Stimulated activated memory B cell treated with anti-CD40 and anti-IgM and Interleukin-4, amounts not matched to agents 10 μg/mL and 1 μg/mL and 100 μg/mL, for 72 hours (primary cell): ENCODE data around the gene TMEM63B.

Source experiments
- ATAC-seq: fragments of 150-1000 bp; cut with Tn5 transposase; 2 replicates; pipeline ENCODE4 v1.10.0; 2021
- H3K27ac Mint-ChIP-seq: one replicate; pipeline ENCODE4 v1.8.0; 2022; ENCODE audit warnings: mild to moderate bottlenecking, mixed read lengths
- H3K27me3 Mint-ChIP-seq: one replicate; pipeline ENCODE4 v1.8.0; 2022; ENCODE audit warnings: mixed read lengths
- H3K36me3 Mint-ChIP-seq: one replicate; pipeline ENCODE4 v1.8.0; 2022; ENCODE audit warnings: mixed read lengths
- H3K4me1 Mint-ChIP-seq: one replicate; pipeline ENCODE4 v1.8.0; 2022; ENCODE audit warnings: mixed read lengths
- H3K4me3 Mint-ChIP-seq: one replicate; pipeline ENCODE4 v1.8.0; 2022; ENCODE audit warnings: mild to moderate bottlenecking, moderate library complexity, mixed read lengths
- H3K9me3 Mint-ChIP-seq: one replicate; pipeline ENCODE4 v1.8.0; 2022; ENCODE audit warnings: mixed read lengths

The TMEM63B gene

DNA sequence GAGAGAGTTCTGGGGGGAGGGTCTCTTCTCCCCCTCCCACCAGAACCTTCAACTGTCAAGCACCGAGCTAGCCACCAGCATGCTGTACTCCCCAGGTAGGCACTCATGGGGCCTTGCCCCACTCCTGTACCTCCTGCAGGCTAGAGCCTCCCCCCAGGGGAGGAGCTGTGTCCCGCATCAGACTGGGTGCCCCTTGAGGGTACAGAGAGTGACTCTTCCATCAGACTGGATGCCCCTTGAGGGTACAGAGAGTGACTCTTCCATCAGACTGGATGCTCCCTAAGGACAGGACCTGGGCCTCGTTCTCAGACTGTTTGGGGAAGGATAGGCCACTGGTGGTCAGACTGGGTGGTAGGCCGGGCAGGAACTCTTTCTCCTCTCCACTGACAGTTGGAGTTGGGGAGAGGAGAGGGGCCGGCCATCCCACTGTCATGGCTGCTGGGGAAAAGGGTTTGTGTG, 31.4 kb downstream of the TMEM63B start, which contains the start of gene CAPN11:
TSS of gene CAPN11 (plus strand) at position 51 of the 459 bp plus-strand sequence. CDS start at position 80, 29 bp downstream.
- H3K9me3 Mint-ChIP-seq: no peaks in the 10 kb centered on the region
- H3K36me3 Mint-ChIP-seq: no peaks in the 10 kb centered on the region
- no peak for ATAC-seq
- no peak within 1 kb of the TSS for H3K27ac Mint-ChIP-seq
- H3K27me3 Mint-ChIP-seq: peaks cover 14% of the 10 kb centered on the region
- no peak within 1 kb of the TSS for H3K4me3 Mint-ChIP-seq
- peaks cover 19% of the 10 kb centered on the region for H3K4me1 Mint-ChIP-seq

- Mint-ChIP-seq H3K9me3 (no peaks in the 10 kb centered on the region), H3K27ac (peak overlapping the region; percentile 76), H3K27me3 (peaks cover 43% of the 10 kb centered on the region), H3K36me3 (no peaks in the 10 kb centered on the region), H3K4me1 (peaks cover 24% of the 10 kb centered on the region), H3K4me3 (no peak overlapping the region)
- peak; percentile 77 for ATAC-seq
Measured at GRCh38 chr6:44161997-44162338, 34.6 kb downstream of the TMEM63B start.

GRCh38 chr6:44162876-44163625, 35.7 kb downstream of the TMEM63B start:
- Mint-ChIP-seq H3K27me3 (peaks cover 51% of the 10 kb centered on the region), H3K9me3 (no peaks in the 10 kb centered on the region), H3K4me1 (peaks cover 24% of the 10 kb centered on the region), H3K27ac (peak overlapping the region; percentile 76), H3K4me3 (no peak overlapping the region), H3K36me3 (no peaks in the 10 kb centered on the region)
- ATAC-seq: no peak

DNA sequence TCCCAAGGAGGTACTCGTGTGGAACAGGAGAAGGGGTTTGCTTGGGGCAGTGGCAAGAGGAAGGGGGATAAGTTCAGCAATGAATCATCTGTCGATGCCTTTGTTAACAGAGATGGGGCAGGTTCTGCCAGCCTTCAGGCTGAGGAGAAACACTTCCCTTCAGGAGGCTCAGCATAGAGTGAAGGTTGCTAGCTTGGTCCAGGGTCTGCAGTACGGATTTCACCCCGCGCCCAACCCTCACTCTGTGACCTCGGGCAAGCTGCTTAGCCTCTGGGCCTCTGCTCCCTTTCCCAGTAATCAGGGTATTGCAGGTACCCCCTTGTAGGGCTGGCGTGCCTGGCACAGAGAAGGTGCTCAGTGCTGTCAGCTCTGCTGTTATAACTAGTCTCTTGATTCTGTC, 38.8 kb downstream of the TMEM63B start:
- Mint-ChIP-seq H3K4me3 (no peak overlapping the region), H3K27ac (no peak overlapping the region), H3K9me3 (no peaks in the 10 kb centered on the region), H3K4me1 (peaks cover 23% of the 10 kb centered on the region), H3K27me3 (peaks cover 74% of the 10 kb centered on the region), H3K36me3 (no peaks in the 10 kb centered on the region)
- no peak for ATAC-seq

GRCh38 chr6:44166591-44167184, 39.3 kb downstream of the TMEM63B start:
- peaks cover 79% of the 10 kb centered on the region for H3K27me3 Mint-ChIP-seq
- no peak for ATAC-seq
- H3K4me1 Mint-ChIP-seq: peaks cover 17% of the 10 kb centered on the region
- no peaks in the 10 kb centered on the region for H3K36me3 Mint-ChIP-seq
- no peak overlapping the region for H3K27ac Mint-ChIP-seq
- no peaks in the 10 kb centered on the region for H3K9me3 Mint-ChIP-seq
- H3K4me3 Mint-ChIP-seq: no peak overlapping the region

DNA sequence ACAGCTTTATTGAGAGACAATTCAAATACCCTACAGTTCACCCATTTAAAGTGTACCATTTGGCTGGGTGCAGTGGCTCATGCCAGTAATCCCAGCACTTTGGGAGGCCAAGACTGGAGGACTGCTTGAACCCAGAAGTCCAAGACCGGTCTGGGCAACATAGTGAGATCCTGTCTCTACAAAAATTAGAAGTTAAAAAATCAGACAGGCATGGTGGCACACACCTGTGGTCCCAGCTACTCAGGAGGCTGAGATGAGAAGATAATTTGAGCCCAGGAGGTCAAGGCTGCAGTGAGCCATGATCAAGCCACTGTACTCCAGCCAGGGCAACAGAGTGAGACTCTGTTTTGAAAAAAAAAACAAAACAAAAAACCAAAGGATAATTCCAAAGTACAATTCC, 40.2 kb downstream of the TMEM63B start:
- H3K36me3 Mint-ChIP-seq: no peaks in the 10 kb centered on the region
- no peak overlapping the region for H3K4me3 Mint-ChIP-seq
- H3K27ac Mint-ChIP-seq: no peak overlapping the region
- H3K27me3 Mint-ChIP-seq: peaks cover 77% of the 10 kb centered on the region
- peaks cover 12% of the 10 kb centered on the region for H3K4me1 Mint-ChIP-seq
- no peak for ATAC-seq
- H3K9me3 Mint-ChIP-seq: no peaks in the 10 kb centered on the region

DNA sequence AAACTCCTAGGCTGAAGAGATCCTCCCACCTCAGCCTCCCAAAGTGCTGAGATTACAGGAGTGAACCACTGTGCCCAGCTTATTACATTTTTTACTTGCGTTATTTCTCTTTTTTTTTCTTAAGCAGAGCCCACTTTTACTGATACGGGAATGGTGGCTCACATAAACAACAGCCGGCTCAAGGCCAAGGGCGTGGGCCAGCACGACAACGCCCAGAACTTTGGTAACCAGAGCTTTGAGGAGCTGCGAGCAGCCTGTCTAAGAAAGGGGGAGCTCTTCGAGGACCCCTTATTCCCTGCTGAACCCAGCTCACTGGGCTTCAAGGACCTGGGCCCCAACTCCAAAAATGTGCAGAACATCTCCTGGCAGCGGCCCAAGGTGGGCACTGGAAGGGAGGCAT, 41.8 kb downstream of the TMEM63B start:
- Mint-ChIP-seq H3K9me3 (no peaks in the 10 kb centered on the region), H3K4me3 (no peak overlapping the region), H3K4me1 (peaks cover 14% of the 10 kb centered on the region), H3K27me3 (peaks cover 84% of the 10 kb centered on the region), H3K27ac (no peak overlapping the region), H3K36me3 (no peaks in the 10 kb centered on the region)
- ATAC-seq: no peak

- peaks cover 14% of the 10 kb centered on the region for H3K4me1 Mint-ChIP-seq
- H3K9me3 Mint-ChIP-seq: peaks cover 3% of the 10 kb centered on the region
- peaks cover 76% of the 10 kb centered on the region for H3K27me3 Mint-ChIP-seq
- no peak overlapping the region for H3K4me3 Mint-ChIP-seq
- H3K27ac Mint-ChIP-seq: no peak overlapping the region
- no peak for ATAC-seq
- no peaks in the 10 kb centered on the region for H3K36me3 Mint-ChIP-seq
Measured at GRCh38 chr6:44169886-44170570, 42.7 kb downstream of the TMEM63B start.

GRCh38 chr6:44171899-44172546, 44.7 kb downstream of the TMEM63B start:
- ATAC-seq: no peak
- H3K4me3 Mint-ChIP-seq: no peak overlapping the region
- no peak overlapping the region for H3K27ac Mint-ChIP-seq
- no peaks in the 10 kb centered on the region for H3K36me3 Mint-ChIP-seq
- peaks cover 68% of the 10 kb centered on the region for H3K27me3 Mint-ChIP-seq
- H3K9me3 Mint-ChIP-seq: peaks cover 3% of the 10 kb centered on the region
- H3K4me1 Mint-ChIP-seq: peaks cover 17% of the 10 kb centered on the region

- Mint-ChIP-seq H3K4me3 (no peak overlapping the region), H3K9me3 (peaks cover 3% of the 10 kb centered on the region), H3K27me3 (peaks cover 65% of the 10 kb centered on the region), H3K27ac (no peak overlapping the region), H3K4me1 (peaks cover 23% of the 10 kb centered on the region), H3K36me3 (no peaks in the 10 kb centered on the region)
- ATAC-seq: peak; percentile 80
Measured at GRCh38 chr6:44172731-44173500, 45.6 kb downstream of the TMEM63B start.

DNA sequence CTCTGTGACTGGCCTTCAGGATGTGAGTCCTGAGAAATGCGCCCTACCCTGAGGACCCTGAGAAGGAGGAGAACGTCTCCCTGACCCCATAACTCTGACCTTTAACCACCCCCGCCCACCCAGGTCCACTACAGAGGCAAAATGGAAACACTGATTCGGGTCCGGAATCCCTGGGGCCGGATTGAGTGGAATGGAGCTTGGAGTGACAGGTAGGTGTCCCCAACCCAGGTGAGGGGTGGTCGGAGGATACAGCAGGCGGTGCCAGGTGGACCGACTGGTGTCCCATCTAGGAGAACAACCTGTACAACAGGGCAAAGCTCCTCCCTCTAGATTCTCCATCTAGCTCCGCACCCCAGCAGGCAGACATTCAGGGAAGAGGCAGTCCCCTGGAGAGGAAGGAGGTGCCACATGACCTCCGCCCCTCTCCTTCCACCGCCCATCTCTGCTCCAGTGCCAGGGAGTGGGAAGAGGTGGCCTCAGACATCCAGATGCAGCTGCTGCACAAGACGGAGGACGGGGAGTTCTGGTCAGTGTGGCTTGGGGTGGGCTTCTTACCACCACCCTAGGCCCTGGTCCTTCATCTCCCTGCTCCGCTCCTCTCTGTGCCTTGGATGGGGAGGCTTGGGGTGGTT, 48.9 kb downstream of the TMEM63B start:
- H3K4me3 Mint-ChIP-seq: peak overlapping the region; percentile 34
- ATAC-seq: no peak
- peaks cover 23% of the 10 kb centered on the region for H3K4me1 Mint-ChIP-seq
- peaks cover 41% of the 10 kb centered on the region for H3K27me3 Mint-ChIP-seq
- H3K36me3 Mint-ChIP-seq: no peaks in the 10 kb centered on the region
- no peak overlapping the region for H3K27ac Mint-ChIP-seq
- H3K9me3 Mint-ChIP-seq: peaks cover 3% of the 10 kb centered on the region

GRCh38 chr6:44176762-44177509, 49.6 kb downstream of the TMEM63B start:
- peak; percentile 82 for ATAC-seq
- no peak overlapping the region for H3K27ac Mint-ChIP-seq

DNA sequence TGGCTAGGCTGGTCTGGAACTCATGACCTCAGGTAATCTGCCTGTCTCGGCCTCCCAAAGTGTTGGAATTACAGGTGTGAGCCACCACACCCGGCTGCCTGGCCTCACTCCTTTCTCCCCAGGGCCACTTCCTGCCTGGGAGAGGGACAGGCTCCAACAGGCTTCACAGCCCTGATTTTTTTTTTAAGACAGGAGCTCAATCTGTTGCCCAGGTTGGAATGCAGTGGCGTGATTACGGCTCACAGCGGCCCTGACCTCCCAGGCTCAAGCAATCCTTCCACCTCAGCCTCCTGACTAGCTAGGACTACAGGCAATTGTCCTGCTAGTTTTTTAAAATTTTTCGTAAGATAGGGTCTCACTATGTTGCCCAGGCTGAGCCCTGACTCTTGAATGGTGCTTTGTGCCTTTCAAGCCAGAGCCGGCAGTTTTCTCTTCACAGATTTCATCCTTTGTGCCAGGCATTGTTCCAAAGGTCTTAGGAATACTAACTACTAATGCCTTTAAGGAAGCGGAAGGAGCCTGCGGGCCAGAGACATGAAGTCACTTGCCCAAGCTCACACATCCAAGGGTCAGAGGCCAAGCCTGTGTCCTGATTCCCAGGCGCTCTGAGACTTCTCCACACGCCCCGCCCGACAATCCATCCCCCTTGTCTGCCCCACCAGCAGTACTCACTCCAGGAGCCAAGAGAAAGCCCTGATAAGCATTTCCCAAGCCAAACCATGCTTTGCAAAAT, 50.5 kb downstream of the TMEM63B start:
- H3K36me3 Mint-ChIP-seq: no peaks in the 10 kb centered on the region
- no peak overlapping the region for H3K4me3 Mint-ChIP-seq
- peaks cover 17% of the 10 kb centered on the region for H3K4me1 Mint-ChIP-seq
- H3K27ac Mint-ChIP-seq: no peak overlapping the region
- no peak for ATAC-seq
- peaks cover 28% of the 10 kb centered on the region for H3K27me3 Mint-ChIP-seq
- peaks cover 3% of the 10 kb centered on the region for H3K9me3 Mint-ChIP-seq

More at GRCh38 chr6:44176762-44177509, 49.6 kb downstream of the TMEM63B start:
- H3K4me1 Mint-ChIP-seq: peaks cover 23% of the 10 kb centered on the region
- H3K9me3 Mint-ChIP-seq: peaks cover 3% of the 10 kb centered on the region
- peaks cover 37% of the 10 kb centered on the region for H3K27me3 Mint-ChIP-seq
- H3K36me3 Mint-ChIP-seq: no peaks in the 10 kb centered on the region
- H3K4me3 Mint-ChIP-seq: peak overlapping the region; percentile 34
